SK-N-SH (cell line): ENCODE results near the gene EMP2. TPM values are rescaled to one million over a fixed set of nuclear protein-coding genes. Genes with fewer than 3 reads are reported as not detected.

Experiments used
- CTCF ChIA-PET: fragments of 300-600, 350-600 bp; formaldehyde crosslinking; extraction: SDS; loops from one replicate; lab custom pipeline; 2021; lab: Yijun Ruan, JAX
- POLR2A ChIA-PET: fragments of 350-600 bp; sonication (Branson Sonifier 250); formaldehyde crosslinking; extraction: SDS; loops from one replicate; lab custom pipeline; 2020; ENCODE audit warnings: antibody characterized with exemption, inconsistent platforms; lab: Yijun Ruan, JAX
- DNase-seq: peaks from one replicate; pipeline ENCODE4 v3.0.0; 2012
- H2AFZ ChIP-seq: fragments of 200-600 bp; sonication (generic); 2 replicates; pipeline ENCODE4 v1.8.1; 2016; ENCODE audit warnings: antibody characterized with exemption, mild to moderate bottlenecking, low read depth
- H3F3A ChIP-seq: fragments of 200-600 bp; sonication (generic); replicated peaks from 2 replicates; pipeline ENCODE3; 2016; ENCODE audit warnings: antibody characterized with exemption, mild to moderate bottlenecking; ENCODE audit not compliant: insufficient read depth
- H3K27ac ChIP-seq, 2 experiments: fragments of 200-500 bp in 1 of 2; fragments of 200-600 bp in 1 of 2; sonication (Bioruptor generic) in 1 of 2; sonication (generic), shearing (Covaris generic) in 1 of 2; 2 replicates each; pipeline versions ENCODE4 v1.5.1 to v1.6.1; 2014 to 2016; ENCODE audit warnings: low read depth in 2 of 2, inconsistent platforms in 1 of 2, low read length in 1 of 2, mild to moderate bottlenecking in 1 of 2, mixed read lengths in 1 of 2
- H3K27me3 ChIP-seq: fragments of 200-600 bp; sonication (generic), shearing (Covaris generic); 2 replicates; pipeline ENCODE4 v1.6.1; 2016; ENCODE audit warnings: mixed run types; ENCODE audit not compliant: insufficient read depth
- H3K36me3 ChIP-seq, 2 experiments: fragments of 200-500 bp in 1 of 2; fragments of 200-600 bp in 1 of 2; sonication (Bioruptor generic) in 1 of 2; sonication (generic) in 1 of 2; replicated peaks in 1 of 2; 2 replicates each; pipeline versions ENCODE3 to v1.5.1; 2014 to 2016; ENCODE audit warnings: low read length in 1 of 2, mild to moderate bottlenecking in 1 of 2; ENCODE audit not compliant: insufficient read depth in 2 of 2, control insufficient read depth in 1 of 2
- H3K4me1 ChIP-seq, 2 experiments: fragments of 200-500 bp in 1 of 2; fragments of 200-600 bp in 1 of 2; sonication (Bioruptor generic) in 1 of 2; sonication (generic), shearing (Covaris generic) in 1 of 2; 2 replicates each; pipeline versions ENCODE4 v1.5.1 to v1.6.1; 2014 to 2016; ENCODE audit warnings: low read depth in 1 of 2, low read length in 1 of 2, mixed run types in 1 of 2; ENCODE audit not compliant: insufficient read depth in 2 of 2, control insufficient read depth in 1 of 2
- H3K4me2 ChIP-seq: fragments of 200-600 bp; sonication (generic), shearing (Covaris generic); 2 replicates; pipeline ENCODE4 v1.6.1; 2017; ENCODE audit warnings: mixed run types
- H3K4me3 ChIP-seq, 2 experiments: fragments of 200-500 bp in 1 of 2; fragments of 200-600 bp in 1 of 2; sonication (Bioruptor generic) in 1 of 2; sonication (generic), shearing (Covaris generic) in 1 of 2; 2 replicates each; pipeline versions ENCODE4 v1.5.1 to v1.8.1; 2014 to 2016; ENCODE audit warnings: low read depth in 2 of 2, inconsistent platforms in 1 of 2, low read length in 1 of 2, mild to moderate bottlenecking in 1 of 2, mixed read lengths in 1 of 2, moderate library complexity in 1 of 2
- H3K79me2 ChIP-seq: fragments of 200-600 bp; sonication (generic); 2 replicates; pipeline ENCODE4 v1.8.1; 2017; ENCODE audit warnings: mild to moderate bottlenecking; ENCODE audit not compliant: insufficient read depth
- H3K9ac ChIP-seq: fragments of 200-600 bp; sonication (generic); 2 replicates; pipeline ENCODE4 v1.6.1; 2017; ENCODE audit warnings: mixed run types
- H3K9me2 ChIP-seq: fragments of 200-600 bp; sonication (generic); 2 replicates; pipeline ENCODE4 v1.6.1; 2017; ENCODE audit warnings: mixed run types
- H3K9me3 ChIP-seq: fragments of 200-600 bp; sonication (generic); 2 replicates; pipeline ENCODE4 v1.6.1; 2017; ENCODE audit warnings: mixed run types, mild to moderate bottlenecking, moderate library complexity
- H4K20me1 ChIP-seq: fragments of 200-600 bp; sonication (generic); 2 replicates; pipeline ENCODE4 v1.6.1; 2017; ENCODE audit warnings: mild to moderate bottlenecking, mixed run types; ENCODE audit not compliant: insufficient read depth
- CHD2 ChIP-seq: fragments of 150-350 bp; IDR thresholded peaks from 2 replicates; pipeline ENCODE4 v1.6.1; 2018; ENCODE audit warnings: low read length; ENCODE audit not compliant: partially characterized antibody
- ELF1 ChIP-seq: IDR thresholded peaks from 2 replicates; pipeline ENCODE4 v1.4.0; 2012
- EP300 ChIP-seq, 2 experiments: IDR thresholded peaks; 2 replicates each; pipeline versions ENCODE4 v1.4.0 to v1.6.1; 2012; ENCODE audit warnings: borderline replicate concordance in 1 of 2, low read depth in 1 of 2, low read length in 1 of 2
- FOSL2 ChIP-seq: IDR thresholded peaks from 2 replicates; pipeline ENCODE4 v1.4.0; 2012; ENCODE audit warnings: low read depth, mild to moderate bottlenecking, moderate library complexity, borderline replicate concordance
- FOXJ3 ChIP-seq: sonication (generic); formaldehyde crosslinking; IDR thresholded peaks from 2 replicates; pipeline ENCODE4 v1.5.1; 2020; ENCODE audit warnings: mild to moderate bottlenecking, missing genetic modification reagents
- FOXM1 ChIP-seq: IDR thresholded peaks from 2 replicates; pipeline ENCODE4 v1.4.0; 2012; ENCODE audit warnings: low read depth, mild to moderate bottlenecking
- GABPA ChIP-seq: IDR thresholded peaks from 2 replicates; pipeline ENCODE4 v1.4.0; 2012; ENCODE audit warnings: low read depth, mild to moderate bottlenecking
- GATA2 ChIP-seq: sonication (generic); formaldehyde crosslinking; IDR thresholded peaks from 2 replicates; pipeline ENCODE4 v1.5.0; 2020; ENCODE audit warnings: mild to moderate bottlenecking, missing genetic modification reagents
- MEF2A ChIP-seq: IDR thresholded peaks from 2 replicates; pipeline ENCODE4 v1.4.0; 2012; ENCODE audit warnings: low read depth, borderline replicate concordance
- MXI1 ChIP-seq: IDR thresholded peaks from 2 replicates; pipeline ENCODE4 v1.6.1; 2012; ENCODE audit warnings: mild to moderate bottlenecking, low read depth, low read length, improper control_type of control experiment
- NFIC ChIP-seq: IDR thresholded peaks from 2 replicates; pipeline ENCODE4 v1.4.0; 2012; ENCODE audit warnings: borderline replicate concordance
- NRF1 ChIP-seq: IDR thresholded peaks from 2 replicates; pipeline ENCODE4 v1.6.1; 2012; ENCODE audit warnings: low read depth, mild to moderate bottlenecking, low read length
- POLR2AphosphoS5 ChIP-seq: IDR thresholded peaks from 2 replicates; pipeline ENCODE4 v1.6.1; 2012; ENCODE audit warnings: low read depth, low read length
- RAD21 ChIP-seq: IDR thresholded peaks from 2 replicates; pipeline ENCODE4 v1.6.1; 2012; ENCODE audit warnings: mild to moderate bottlenecking, low read length
- RCOR1 ChIP-seq: fragments of 150-350 bp; IDR thresholded peaks from 2 replicates; pipeline ENCODE4 v1.6.1; 2017; ENCODE audit warnings: antibody characterized with exemption, low read length
- SIN3A ChIP-seq: IDR thresholded peaks from 2 replicates; pipeline ENCODE4 v1.6.1; 2012; ENCODE audit warnings: low read depth, mild to moderate bottlenecking, low read length, moderate library complexity, borderline replicate concordance
- SMC3 ChIP-seq: IDR thresholded peaks from 2 replicates; pipeline ENCODE4 v1.6.1; 2012; ENCODE audit warnings: low read depth, low read length, improper control_type of control experiment
- TAF1 ChIP-seq: IDR thresholded peaks from 2 replicates; pipeline ENCODE4 v1.6.1; 2012; ENCODE audit warnings: low read depth, mild to moderate bottlenecking, low read length, moderate library complexity, borderline replicate concordance
- TCF12 ChIP-seq: IDR thresholded peaks from 2 replicates; pipeline ENCODE4 v1.4.0; 2012
- TEAD4 ChIP-seq: IDR thresholded peaks from 2 replicates; pipeline ENCODE4 v1.4.0; 2012; ENCODE audit warnings: mild to moderate bottlenecking, borderline replicate concordance; ENCODE audit not compliant: insufficient read depth
- YY1 ChIP-seq: IDR thresholded peaks from 2 replicates; pipeline ENCODE4 v1.4.0; 2012; ENCODE audit warnings: low read depth, mild to moderate bottlenecking
- WGBS: methylation state at CpG from one replicate; pipeline ENCODE4 v1.1.6; 2017; ENCODE audit warnings: low lambda C conversion rate; 5-methylcytosine and 5-hydroxymethylcytosine counted together
- polyA plus RNA-seq, 3 experiments: library from polyadenylated mRNA; depleted of rRNA; stranded (reverse); fragments of >200 nt; gene quantifications; 2 replicates each; pipeline ENCODE4 v1.2.3, GENCODE V29; 2012
- TF ChIP-seq, protein P1 (sequence below): fragments of 150-350 bp; IDR thresholded peaks from 2 replicates; pipeline ENCODE4 v1.6.1; 2017; ENCODE audit warnings: antibody characterized with exemption, low read length, low read depth, borderline replicate concordance
- TF ChIP-seq, protein P2 (sequence below): IDR thresholded peaks from 2 replicates; pipeline ENCODE4; 2012
- TF ChIP-seq, protein P3 (sequence below): fragments of 200-600 bp; sonication (generic); IDR thresholded peaks from 2 replicates; pipeline ENCODE4 v1.6.1; 2017; ENCODE audit warnings: antibody characterized with exemption, mild to moderate bottlenecking, moderate library complexity
- TF ChIP-seq, protein P4 (sequence below): fragments of 150-350 bp; IDR thresholded peaks from 2 replicates; pipeline ENCODE4 v1.6.1; 2016; ENCODE audit warnings: mild to moderate bottlenecking, low read depth, low read length
- TF ChIP-seq, protein P5 (sequence below): IDR thresholded peaks from 2 replicates; pipeline ENCODE4 v1.4.0; 2012; ENCODE audit warnings: low read depth

EMP2 gene
- polyA plus RNA-seq, 1 of the 3 experiments (the other 2 are of a cell fraction) = 4.3 TPM

DNA sequence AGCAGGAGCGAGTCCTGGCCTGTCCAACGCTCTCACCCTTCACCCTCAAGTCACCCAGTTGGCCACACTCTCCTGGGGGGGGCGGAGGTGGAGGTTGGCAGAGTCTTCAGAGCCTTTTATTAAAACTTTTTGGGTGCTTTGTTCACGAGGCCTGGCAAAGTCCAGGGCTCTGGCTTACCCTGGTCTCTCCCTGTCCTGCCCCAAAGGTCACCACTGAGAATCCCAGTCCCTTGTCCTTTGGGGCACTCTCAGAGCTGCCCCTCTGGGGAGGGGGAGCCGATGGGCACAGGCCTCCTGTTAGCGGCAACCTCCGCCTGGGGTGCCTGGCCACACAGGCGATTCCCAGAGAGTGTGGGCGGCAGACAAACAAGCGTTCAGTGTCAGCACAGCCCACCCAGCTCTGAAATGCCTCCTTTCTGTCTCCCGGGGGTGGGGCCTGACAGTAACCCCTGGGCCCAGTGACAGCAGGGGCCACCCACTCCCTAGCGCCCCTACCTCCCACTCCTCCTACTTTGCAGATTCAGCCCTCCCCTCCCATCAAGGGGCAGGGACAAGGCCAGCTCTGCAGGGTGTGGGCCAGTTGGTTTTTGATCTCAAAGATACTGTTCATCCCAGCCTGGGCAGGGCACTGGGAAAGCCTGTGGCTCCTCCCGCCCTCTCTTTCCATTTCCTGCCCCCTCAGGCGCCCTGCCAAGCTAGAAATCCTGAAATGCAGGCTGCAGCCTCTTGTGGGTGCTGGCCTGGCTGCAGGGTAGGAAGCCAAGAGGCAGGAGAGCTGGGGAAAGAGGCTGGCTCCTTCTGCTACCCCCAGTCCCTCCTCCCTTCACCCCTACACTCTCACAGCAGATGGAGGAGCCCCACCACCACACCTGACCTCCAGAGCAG is 36.6 kb upstream of the EMP2 start:
- peak overlapping the region in 1 of 2 experiments; percentile 75; a peak in 2 of 4 replicates for H3K27ac ChIP-seq
- H3K4me1 ChIP-seq = peaks cover 8 to 42% of the 10 kb centered on the region in 2 experiments; a peak in 2 of 4 replicates
- H3K9me3 ChIP-seq = no peaks in the 10 kb centered on the region
- peak overlapping the region; percentile 65; the same call in 1 of the 2 replicates for H2AFZ ChIP-seq
- ChIA-PET CTCF (interaction anchor here (0.9 to 1.8 kb wide), 8 partner anchors 9 to 102 kb away, joined by 3 to 6 read pairs (median 4); partner anchors contain the start of gene EMP2), POLR2A (interaction anchor here (1.7 kb wide), 1 partner anchor 37 kb away, joined by 5 read pairs; the partner anchor contains the start of gene EMP2)
- DNase-seq = peak; percentile 84
- H3K4me2 ChIP-seq = peak overlapping the region; percentile 24; the same call in 1 of the 2 replicates
- no peaks in the 10 kb centered on the region for H3F3A ChIP-seq
- H3K27me3 ChIP-seq = no peaks in the 10 kb centered on the region
- H3K79me2 ChIP-seq = no peaks in the 10 kb centered on the region
- H4K20me1 ChIP-seq = no peaks in the 10 kb centered on the region
- WGBS = 37% methylated on average over 8 of the region's 14 CpGs
- H3K4me3 ChIP-seq = no peak overlapping the region
- no peaks in the 10 kb centered on the region for H3K9me2 ChIP-seq
- H3K9ac ChIP-seq = no peak overlapping the region
- H3K36me3 ChIP-seq = no peaks in the 10 kb centered on the region
- TF ChIP-seq, protein P1, sequence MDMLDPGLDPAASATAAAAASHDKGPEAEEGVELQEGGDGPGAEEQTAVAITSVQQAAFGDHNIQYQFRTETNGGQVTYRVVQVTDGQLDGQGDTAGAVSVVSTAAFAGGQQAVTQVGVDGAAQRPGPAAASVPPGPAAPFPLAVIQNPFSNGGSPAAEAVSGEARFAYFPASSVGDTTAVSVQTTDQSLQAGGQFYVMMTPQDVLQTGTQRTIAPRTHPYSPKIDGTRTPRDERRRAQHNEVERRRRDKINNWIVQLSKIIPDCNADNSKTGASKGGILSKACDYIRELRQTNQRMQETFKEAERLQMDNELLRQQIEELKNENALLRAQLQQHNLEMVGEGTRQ = no peak
- TF ChIP-seq NRF1 (no peak), POLR2AphosphoS5 (no peak), GABPA (no peak), NFIC (no peak), FOXJ3 (CRISPR knock-in tag) (no peak), FOXM1 (no peak), FOSL2 (no peak), SIN3A (no peak), SMC3 (no peak), TCF12 (no peak), TAF1 (no peak), EP300 (IDR thresholded peaks at IDR 0.05; ENCODE audit: borderline replicate concordance in 1 of 2, low read depth in 1 of 2, low read length in 1 of 2) (peak in 1 of 2 experiments; percentile 40; a peak in 1 of 4 replicates), GATA2 (CRISPR knock-in tag) (peak; percentile 89), ELF1 (no peak), TEAD4 (no peak), MXI1 (0 out of 2 replicates have a peak, but pooled peaks have one; percentile 12), RAD21 (peak; percentile 19; the same call in 1 of the 2 replicates), MEF2A (no peak), RCOR1 (peak; percentile 52; the same call in 1 of the 2 replicates), CHD2 (no peak), YY1 (no peak)
- TF ChIP-seq, protein P2, sequence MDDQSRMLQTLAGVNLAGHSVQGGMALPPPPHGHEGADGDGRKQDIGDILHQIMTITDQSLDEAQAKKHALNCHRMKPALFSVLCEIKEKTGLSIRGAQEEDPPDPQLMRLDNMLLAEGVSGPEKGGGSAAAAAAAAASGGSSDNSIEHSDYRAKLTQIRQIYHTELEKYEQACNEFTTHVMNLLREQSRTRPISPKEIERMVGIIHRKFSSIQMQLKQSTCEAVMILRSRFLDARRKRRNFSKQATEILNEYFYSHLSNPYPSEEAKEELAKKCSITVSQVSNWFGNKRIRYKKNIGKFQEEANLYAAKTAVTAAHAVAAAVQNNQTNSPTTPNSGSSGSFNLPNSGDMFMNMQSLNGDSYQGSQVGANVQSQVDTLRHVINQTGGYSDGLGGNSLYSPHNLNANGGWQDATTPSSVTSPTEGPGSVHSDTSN = no peak
- TF ChIP-seq, protein P3, sequence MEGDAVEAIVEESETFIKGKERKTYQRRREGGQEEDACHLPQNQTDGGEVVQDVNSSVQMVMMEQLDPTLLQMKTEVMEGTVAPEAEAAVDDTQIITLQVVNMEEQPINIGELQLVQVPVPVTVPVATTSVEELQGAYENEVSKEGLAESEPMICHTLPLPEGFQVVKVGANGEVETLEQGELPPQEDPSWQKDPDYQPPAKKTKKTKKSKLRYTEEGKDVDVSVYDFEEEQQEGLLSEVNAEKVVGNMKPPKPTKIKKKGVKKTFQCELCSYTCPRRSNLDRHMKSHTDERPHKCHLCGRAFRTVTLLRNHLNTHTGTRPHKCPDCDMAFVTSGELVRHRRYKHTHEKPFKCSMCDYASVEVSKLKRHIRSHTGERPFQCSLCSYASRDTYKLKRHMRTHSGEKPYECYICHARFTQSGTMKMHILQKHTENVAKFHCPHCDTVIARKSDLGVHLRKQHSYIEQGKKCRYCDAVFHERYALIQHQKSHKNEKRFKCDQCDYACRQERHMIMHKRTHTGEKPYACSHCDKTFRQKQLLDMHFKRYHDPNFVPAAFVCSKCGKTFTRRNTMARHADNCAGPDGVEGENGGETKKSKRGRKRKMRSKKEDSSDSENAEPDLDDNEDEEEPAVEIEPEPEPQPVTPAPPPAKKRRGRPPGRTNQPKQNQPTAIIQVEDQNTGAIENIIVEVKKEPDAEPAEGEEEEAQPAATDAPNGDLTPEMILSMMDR = no peak
- TF ChIP-seq, protein P4, sequence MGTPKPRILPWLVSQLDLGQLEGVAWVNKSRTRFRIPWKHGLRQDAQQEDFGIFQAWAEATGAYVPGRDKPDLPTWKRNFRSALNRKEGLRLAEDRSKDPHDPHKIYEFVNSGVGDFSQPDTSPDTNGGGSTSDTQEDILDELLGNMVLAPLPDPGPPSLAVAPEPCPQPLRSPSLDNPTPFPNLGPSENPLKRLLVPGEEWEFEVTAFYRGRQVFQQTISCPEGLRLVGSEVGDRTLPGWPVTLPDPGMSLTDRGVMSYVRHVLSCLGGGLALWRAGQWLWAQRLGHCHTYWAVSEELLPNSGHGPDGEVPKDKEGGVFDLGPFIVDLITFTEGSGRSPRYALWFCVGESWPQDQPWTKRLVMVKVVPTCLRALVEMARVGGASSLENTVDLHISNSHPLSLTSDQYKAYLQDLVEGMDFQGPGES = no peak
- TF ChIP-seq, protein P5, sequence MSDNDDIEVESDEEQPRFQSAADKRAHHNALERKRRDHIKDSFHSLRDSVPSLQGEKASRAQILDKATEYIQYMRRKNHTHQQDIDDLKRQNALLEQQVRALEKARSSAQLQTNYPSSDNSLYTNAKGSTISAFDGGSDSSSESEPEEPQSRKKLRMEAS = no peak
